K562 (cell line): ENCODE results near the gene FOXR1. TPM values are rescaled to one million over a fixed set of nuclear protein-coding genes. Genes with fewer than 3 reads are reported as not detected.

ENCODE experiments used
- CSDE1 ChIP-seq, 2 experiments: fragments of 450-650 bp; IDR thresholded peaks; 2 replicates each; pipeline ENCODE4 v1.6.1; 2016; ENCODE audit warnings: mild to moderate bottlenecking in 1 of 2
- ERF ChIP-seq: fragments of 450-650 bp; formaldehyde crosslinking; IDR thresholded peaks from 2 replicates; pipeline ENCODE4 v1.4.0; 2020; ENCODE audit warnings: mild to moderate bottlenecking, mixed read lengths
- ETV6 ChIP-seq, 3 experiments: fragments of 150-350 bp in 1 of 3; sonication (generic) in 1 of 3; formaldehyde crosslinking in 1 of 3; IDR thresholded peaks; 2 replicates each; pipeline versions ENCODE4 v1.6.1 to v1.8.0; 2014 to 2022; ENCODE audit warnings: borderline replicate concordance in 2 of 3, low read depth in 2 of 3, antibody characterized with exemption in 1 of 3, low read length in 1 of 3, mild to moderate bottlenecking in 1 of 3, missing genetic modification reagents in 1 of 3
- EZH2 ChIP-seq: IDR thresholded peaks from 2 replicates; pipeline ENCODE4 v1.6.1; 2012; ENCODE audit warnings: low read depth, mild to moderate bottlenecking, inconsistent platforms, low read length, borderline replicate concordance
- HDAC6 ChIP-seq: IDR thresholded peaks from 2 replicates; pipeline ENCODE4 v1.6.1; 2012; ENCODE audit warnings: low read depth, mild to moderate bottlenecking, control low read depth, inconsistent platforms, low read length, moderate library complexity
- HMG20B ChIP-seq: fragments of 250-450 bp; sonication (Bioruptor Pico); IDR thresholded peaks from 2 replicates; pipeline ENCODE4 v1.5.0; 2021; ENCODE audit warnings: mild to moderate bottlenecking
- ILF3 ChIP-seq: fragments of 450-650 bp; IDR thresholded peaks from 2 replicates; pipeline ENCODE4 v1.6.1; 2018; ENCODE audit warnings: antibody characterized with exemption, mild to moderate bottlenecking, moderate library complexity, borderline replicate concordance
- KDM5B ChIP-seq: fragments of 200-600 bp; sonication (generic); IDR thresholded peaks from 2 replicates; pipeline ENCODE4 v1.6.1; 2012; ENCODE audit warnings: low read depth, mild to moderate bottlenecking, moderate library complexity, low read length, control low read depth, inconsistent platforms; ENCODE audit not compliant: insufficient replicate concordance
- PPARD ChIP-seq: fragments of 250-450 bp; sonication (Bioruptor Pico); IDR thresholded peaks from 2 replicates; pipeline ENCODE4 v1.8.0; 2022; ENCODE audit warnings: inconsistent platforms, mild to moderate bottlenecking, moderate library complexity
- SLC30A9 ChIP-seq: fragments of 250-450 bp; sonication (Bioruptor Pico); IDR thresholded peaks from 2 replicates; pipeline ENCODE4 v1.8.0; 2022; ENCODE audit warnings: mild to moderate bottlenecking, moderate library complexity
- USF1 ChIP-seq: sonication (generic); formaldehyde crosslinking; IDR thresholded peaks from 2 replicates; pipeline ENCODE4 v1.9.0; 2022; ENCODE audit warnings: mild to moderate bottlenecking, missing genetic modification reagents
- ZEB2 ChIP-seq: fragments of 450-650 bp; IDR thresholded peaks from 2 replicates; pipeline ENCODE4 v1.6.1; 2016
- ZNF121 ChIP-seq: sonication (generic); formaldehyde crosslinking; conservative IDR thresholded peaks from 2 replicates; pipeline ENCODE4 v1.8.0; 2022; ENCODE audit warnings: missing genetic modification reagents
- ZNF140 ChIP-seq: fragments of 250-450 bp; sonication (Bioruptor Pico); IDR thresholded peaks from 2 replicates; pipeline ENCODE4 v1.8.0; 2021; ENCODE audit warnings: moderate library complexity, mild to moderate bottlenecking, inconsistent platforms
- ZNF143 ChIP-seq: sonication (generic); formaldehyde crosslinking; IDR thresholded peaks from 2 replicates; pipeline ENCODE4 v1.9.0; 2022; ENCODE audit warnings: mild to moderate bottlenecking, missing genetic modification reagents
- ZNF175 ChIP-seq: fragments of 200-800 bp; sonication (Bioruptor generic); IDR thresholded peaks from 2 replicates; pipeline ENCODE4 v1.6.1; 2016; ENCODE audit warnings: low read depth, mild to moderate bottlenecking, missing genetic modification characterization, missing compliant biosample characterization
- ZNF280A ChIP-seq: fragments of 450-650 bp; IDR thresholded peaks from 2 replicates; pipeline ENCODE4 v1.6.1; 2018; ENCODE audit warnings: mild to moderate bottlenecking, low read depth; ENCODE audit not compliant: partially characterized antibody
- ZNF592 ChIP-seq: fragments of 450-650 bp; IDR thresholded peaks from 2 replicates; pipeline ENCODE4 v1.6.1; 2017; ENCODE audit warnings: antibody characterized with exemption, mild to moderate bottlenecking
- ZNF766 ChIP-seq: fragments of 200-800 bp; sonication (Bioruptor generic); conservative IDR thresholded peaks from 2 replicates; pipeline ENCODE4 v1.6.1; 2016; ENCODE audit warnings: missing genetic modification characterization, missing compliant biosample characterization
- polyA plus RNA-seq, 8 experiments: library from polyadenylated mRNA; depleted of rRNA in 4 of 8; stranded (reverse) in 5 of 8; unstranded in 3 of 8; fragments of >200 nt; fragmentation: Nextera tagmentation in 2 of 8; fragmentation: Illumina TruSeq in 1 of 8; extraction: Ambion mirVana in 2 of 8; extraction: Trizol in 1 of 8; gene quantifications; 2 replicates each; pipeline versions ENCODE4 v1.2.1 to v1.2.3, GENCODE V29; 2011 to 2014; ENCODE audit warnings: inconsistent platforms in 1 of 8, missing spikeins in 1 of 8
- total RNA-seq, 7 experiments: library from RNA; depleted of rRNA in 6 of 7; stranded (reverse); fragments of >200 nt in 6 of 7; fragmentation: Illumina TruSeq in 2 of 7; extraction: Trizol in 2 of 7; gene quantifications; 2 replicates each; pipeline versions ENCODE4 v1.2.1 to v1.2.3, GENCODE V29; 2011 to 2021; ENCODE audit warnings: low replicate concordance in 1 of 7

The FOXR1 gene
- total and polyA plus RNA-seq, 9 of the 15 experiments (the other 6 are each of a cell fraction or from before 2014, with no cell fraction given): not detected

- no peak for TF ChIP-seq CSDE1 (IDR thresholded peaks at IDR 0.05)
- TF ChIP-seq ZNF121: no peak
- TF ChIP-seq ZNF143 (CRISPR knock-in tag): no peak
- no peak for TF ChIP-seq ZNF766 (CRISPR knock-in tag)
- TF ChIP-seq ERF (CRISPR knock-in tag): no peak
- TF ChIP-seq ZNF280A: no peak
- no peak for TF ChIP-seq ZNF175 (CRISPR knock-in tag)
- TF ChIP-seq EZH2: no peak
- TF ChIP-seq HMG20B (CRISPR knock-in tag): no peak
- TF ChIP-seq SLC30A9 (CRISPR knock-in tag): no peak
- TF ChIP-seq ZNF140 (CRISPR knock-in tag): no peak
- peak; percentile 54 for TF ChIP-seq KDM5B
- no peak for TF ChIP-seq ZNF592
- peak; percentile 96 for TF ChIP-seq ZEB2
- TF ChIP-seq ETV6 (IDR thresholded peaks at IDR 0.05; ENCODE audit: borderline replicate concordance in 1 of 2, low read depth in 2 of 2, low read length in 1 of 2): no peak
- TF ChIP-seq ETV6 (CRISPR knock-in tag; IDR thresholded peaks at IDR 0.05; ENCODE audit: borderline replicate concordance): no peak
- TF ChIP-seq HDAC6: no peak
- TF ChIP-seq PPARD: no peak
- no peak for TF ChIP-seq ILF3
- peak; percentile 87 for TF ChIP-seq USF1
Measured at GRCh38 chr11:118928101-118928869, 43.3 kb upstream of the FOXR1 start (continued).
